ENCODE results near the gene CFAP100.

CFAP100 gene

DNA sequence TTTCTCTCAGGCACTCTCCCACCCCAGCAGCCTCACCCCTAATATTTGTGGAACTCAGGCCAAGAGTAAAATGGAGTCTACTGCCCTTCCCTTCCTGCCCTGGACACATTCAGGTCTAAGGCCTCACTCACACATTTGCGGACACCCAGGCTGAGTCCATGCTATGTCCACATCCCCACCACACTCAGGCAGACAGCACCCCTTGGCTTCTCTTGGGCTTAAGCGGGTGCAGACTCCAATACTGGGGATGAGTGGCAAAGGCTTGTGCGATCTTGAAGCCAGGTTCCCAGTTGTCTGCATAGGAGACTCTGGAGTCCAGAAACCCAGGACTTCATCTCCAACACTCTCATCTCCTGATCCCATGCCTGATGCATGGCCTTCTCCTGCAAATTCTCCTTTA lies 17.5 kb upstream of the CFAP100 start:
- peaks cover 0 to 2% (median 0%) of the 10 kb centered on the region in 5 experiments for H3K27me3 ChIP-seq (replicated peaks in 2 of 5; ENCODE audit: control insufficient read depth in 4 of 5, insufficient read depth in 5 of 5, low read length in 4 of 5)
- CTCF ChIA-PET = no interaction called here
- POLR2A ChIA-PET = no interaction called here
- no peak overlapping the region for H3K4me3 ChIP-seq (ENCODE audit: control insufficient read depth in 1 of 7, extremely low read depth in 1 of 7, insufficient read depth in 4 of 7, low read depth in 2 of 7, low read length in 6 of 7)
- no peak for DNase-seq
- no peaks in the 10 kb centered on the region for H3K9me3 ChIP-seq (ENCODE audit: control extremely low read depth in 1 of 5, control insufficient read depth in 4 of 5, insufficient read depth in 2 of 5, low read depth in 1 of 5, low read length in 4 of 5)
- peaks cover 0 to 7% (median under 1%) of the 10 kb centered on the region in 4 experiments for H3K4me1 ChIP-seq (ENCODE audit: control extremely low read depth in 1 of 4, control insufficient read depth in 4 of 4, insufficient read depth in 4 of 4, low read length in 3 of 4)
- 92% methylated on average over 2 of the region's 3 CpGs for WGBS (ENCODE audit: insufficient coverage)
- H3K27ac ChIP-seq (ENCODE audit: insufficient read depth in 1 of 2, low read depth in 1 of 2, low read length in 2 of 2, poor library complexity in 1 of 2, severe bottlenecking in 2 of 2) = no peak overlapping the region
- H3K36me3 ChIP-seq (ENCODE audit: control insufficient read depth in 4 of 4, insufficient read depth in 4 of 4, low read length in 3 of 4) = no peaks in the 10 kb centered on the region

DNA sequence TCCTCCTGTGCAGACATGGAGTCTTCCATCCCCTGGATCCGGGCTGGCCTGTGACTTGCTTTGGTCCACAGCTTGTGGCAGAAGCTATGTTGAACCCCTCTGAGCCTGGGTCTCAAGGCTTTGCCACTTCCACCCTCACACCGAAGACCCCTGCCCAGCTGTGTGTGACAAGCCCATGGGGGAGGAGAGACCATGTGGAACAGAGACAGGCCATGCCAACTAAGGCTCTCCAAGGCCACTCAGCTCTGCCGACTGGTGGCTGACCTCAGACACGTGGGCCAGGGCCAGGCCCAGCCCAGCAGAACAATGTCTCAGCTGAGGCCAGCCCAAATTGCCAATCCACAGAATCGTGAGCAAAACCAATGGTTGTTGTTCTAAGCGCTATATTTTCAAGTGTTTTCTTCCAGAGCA lies 16.4 kb upstream of the CFAP100 start:
- ChIA-PET POLR2A (no interaction called here), CTCF (interaction anchor here (1.1 to 1.8 kb wide), 2 partner anchors 10 to 244 kb away, joined by 5 to 6 read pairs; no protein-coding TSS in a partner anchor)
- Histone ChIP-seq H3K27me3 (replicated peaks in 2 of 5; ENCODE audit: control insufficient read depth in 4 of 5, insufficient read depth in 5 of 5, low read length in 4 of 5) (peaks cover 0 to 2% (median 0%) of the 10 kb centered on the region in 5 experiments), H3K27ac (ENCODE audit: insufficient read depth in 1 of 2, low read depth in 1 of 2, low read length in 2 of 2, poor library complexity in 1 of 2, severe bottlenecking in 2 of 2) (no peak overlapping the region), H3K4me3 (ENCODE audit: control insufficient read depth in 1 of 7, extremely low read depth in 1 of 7, insufficient read depth in 4 of 7, low read depth in 2 of 7, low read length in 6 of 7) (no peak overlapping the region), H3K36me3 (ENCODE audit: control insufficient read depth in 4 of 4, insufficient read depth in 4 of 4, low read length in 3 of 4) (no peaks in the 10 kb centered on the region), H3K9me3 (ENCODE audit: control extremely low read depth in 1 of 5, control insufficient read depth in 4 of 5, insufficient read depth in 2 of 5, low read depth in 1 of 5, low read length in 4 of 5) (no peaks in the 10 kb centered on the region), H3K4me1 (ENCODE audit: control extremely low read depth in 1 of 4, control insufficient read depth in 4 of 4, insufficient read depth in 4 of 4, low read length in 3 of 4) (peaks cover 0 to 7% (median under 1%) of the 10 kb centered on the region in 4 experiments)
- WGBS (ENCODE audit: insufficient coverage) = 85% methylated on average over 6 of the region's 6 CpGs
- DNase-seq = no peak

DNA sequence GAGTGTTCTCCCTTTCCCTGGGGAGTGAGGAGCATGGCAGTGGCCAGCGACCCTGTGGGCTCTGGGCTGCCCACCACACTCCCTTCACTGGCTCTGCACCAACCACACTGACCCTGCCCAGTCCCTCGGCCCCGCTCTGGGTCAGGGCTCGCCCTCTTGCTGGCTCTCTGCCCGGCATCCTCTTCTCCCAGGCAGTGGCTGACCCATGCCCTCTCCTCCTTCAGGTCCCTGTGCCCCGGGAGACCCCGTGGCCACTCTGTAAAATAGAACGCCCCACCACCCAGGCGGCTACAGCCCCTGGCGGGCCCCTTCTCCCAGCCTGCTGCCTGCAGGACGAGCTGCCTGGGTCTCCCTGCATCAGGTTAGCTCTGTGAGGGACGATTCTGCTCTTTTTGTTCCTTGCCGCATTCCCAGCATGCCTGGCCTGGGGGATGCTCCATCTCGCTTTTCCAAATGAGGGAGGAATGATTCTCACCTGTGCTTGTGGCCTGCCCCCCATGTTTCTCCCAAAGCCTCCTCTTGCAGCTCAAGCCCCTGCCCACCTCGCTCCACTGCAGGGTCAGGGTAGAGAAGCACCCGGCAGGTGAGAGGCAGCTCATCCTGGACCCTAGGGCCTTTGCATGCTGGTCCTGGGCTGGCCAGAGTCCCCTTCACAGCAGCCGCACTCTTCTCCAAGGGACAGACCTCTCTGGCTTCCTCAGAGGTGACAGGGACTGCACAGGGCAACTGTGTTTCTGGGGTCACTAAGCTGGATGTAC lies 14.5 kb upstream of the CFAP100 start:
- CTCF ChIA-PET = interaction anchor here (0.9 to 1.1 kb wide), 2 partner anchors 13 to 16 kb away, joined by 3 read pairs; no protein-coding TSS in a partner anchor
- Histone ChIP-seq H3K27ac (ENCODE audit: insufficient read depth in 1 of 2, low read depth in 1 of 2, low read length in 2 of 2, poor library complexity in 1 of 2, severe bottlenecking in 2 of 2) (no peak overlapping the region), H3K9me3 (ENCODE audit: control extremely low read depth in 1 of 5, control insufficient read depth in 4 of 5, insufficient read depth in 2 of 5, low read depth in 1 of 5, low read length in 4 of 5) (no peaks in the 10 kb centered on the region), H3K27me3 (replicated peaks in 2 of 5; ENCODE audit: control insufficient read depth in 4 of 5, insufficient read depth in 5 of 5, low read length in 4 of 5) (peaks cover 0 to 2% (median 0%) of the 10 kb centered on the region in 5 experiments), H3K36me3 (ENCODE audit: control insufficient read depth in 4 of 4, insufficient read depth in 4 of 4, low read length in 3 of 4) (no peaks in the 10 kb centered on the region), H3K4me3 (ENCODE audit: control insufficient read depth in 1 of 7, extremely low read depth in 1 of 7, insufficient read depth in 4 of 7, low read depth in 2 of 7, low read length in 6 of 7) (no peak overlapping the region), H3K4me1 (ENCODE audit: control extremely low read depth in 1 of 4, control insufficient read depth in 4 of 4, insufficient read depth in 4 of 4, low read length in 3 of 4) (peaks cover 0 to 7% (median under 1%) of the 10 kb centered on the region in 4 experiments)
- POLR2A ChIA-PET = no interaction called here
- WGBS (ENCODE audit: insufficient coverage) = 93% methylated on average over 16 of the region's 17 CpGs
- no peak for DNase-seq

DNA sequence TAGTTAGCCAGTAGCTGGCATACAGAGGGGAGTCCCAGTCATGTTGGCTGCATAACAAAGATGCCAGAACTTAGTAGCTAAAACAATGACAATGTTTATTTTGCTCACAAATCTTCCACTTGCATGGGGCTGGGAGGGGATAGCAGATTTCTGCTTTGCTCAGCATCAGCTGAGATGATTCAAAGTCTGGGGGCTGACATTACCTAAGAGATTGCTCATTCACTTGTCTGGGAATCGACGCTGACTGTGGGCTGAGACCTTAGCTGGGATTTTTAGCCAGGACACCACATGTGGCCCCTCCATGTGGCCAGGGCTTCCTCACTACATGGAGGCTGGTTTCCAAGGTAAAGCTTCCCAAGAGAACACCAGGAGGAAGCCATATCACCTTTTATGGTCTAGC lies 12.7 kb upstream of the CFAP100 start:
- ChIA-PET POLR2A (no interaction called here), CTCF (interaction anchor here (1.0 to 1.3 kb wide), 3 partner anchors 33 to 250 kb away, joined by 3 read pairs; no protein-coding TSS in a partner anchor)
- Histone ChIP-seq H3K27me3 (replicated peaks in 2 of 5; ENCODE audit: control insufficient read depth in 4 of 5, insufficient read depth in 5 of 5, low read length in 4 of 5) (peaks cover 0 to 2% (median 0%) of the 10 kb centered on the region in 5 experiments), H3K9me3 (ENCODE audit: control extremely low read depth in 1 of 5, control insufficient read depth in 4 of 5, insufficient read depth in 2 of 5, low read depth in 1 of 5, low read length in 4 of 5) (no peaks in the 10 kb centered on the region), H3K4me3 (ENCODE audit: control insufficient read depth in 1 of 7, extremely low read depth in 1 of 7, insufficient read depth in 4 of 7, low read depth in 2 of 7, low read length in 6 of 7) (no peak overlapping the region), H3K27ac (ENCODE audit: insufficient read depth in 1 of 2, low read depth in 1 of 2, low read length in 2 of 2, poor library complexity in 1 of 2, severe bottlenecking in 2 of 2) (no peak overlapping the region), H3K4me1 (ENCODE audit: control extremely low read depth in 1 of 4, control insufficient read depth in 4 of 4, insufficient read depth in 4 of 4, low read length in 3 of 4) (peaks cover 0 to 7% (median under 1%) of the 10 kb centered on the region in 4 experiments), H3K36me3 (ENCODE audit: control insufficient read depth in 4 of 4, insufficient read depth in 4 of 4, low read length in 3 of 4) (no peaks in the 10 kb centered on the region)
- no peak for DNase-seq
- 77% methylated on average over 2 of the region's 2 CpGs for WGBS (ENCODE audit: insufficient coverage)

DNA sequence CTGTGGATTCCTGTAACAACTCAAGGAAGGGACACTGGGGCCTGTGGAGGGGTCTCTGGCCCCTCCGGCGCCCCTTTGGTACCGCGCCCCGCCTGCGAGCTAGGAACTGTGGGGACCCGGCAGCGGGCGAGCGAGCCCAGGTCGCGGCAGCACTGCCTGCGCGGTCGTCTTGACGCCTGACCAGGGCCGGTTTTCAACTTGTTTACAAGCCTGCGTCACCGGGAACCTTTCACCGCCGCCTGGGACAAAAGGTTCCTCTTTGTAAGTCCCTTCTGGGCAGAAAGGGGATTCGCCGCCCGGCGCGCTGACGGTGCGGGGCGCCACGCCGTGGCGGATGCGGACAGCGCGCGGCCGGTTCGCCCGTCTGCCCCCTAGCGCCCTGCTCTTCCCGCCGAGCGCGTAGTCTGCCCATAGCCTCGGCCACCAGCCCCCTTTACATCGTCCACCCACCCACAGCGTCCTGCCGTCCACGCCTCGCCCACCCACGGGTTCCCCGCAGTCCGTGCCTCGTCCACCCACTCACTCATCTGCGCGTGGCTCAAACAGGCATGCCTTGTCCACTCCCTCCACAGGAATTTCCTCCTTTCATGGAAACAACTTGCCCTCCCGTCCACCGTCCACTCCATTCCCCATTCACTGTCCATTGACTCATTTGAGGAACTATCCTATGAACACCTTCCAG lies 5.5 kb upstream of the CFAP100 start:
- Histone ChIP-seq H3K27ac (ENCODE audit: insufficient read depth in 1 of 2, low read depth in 1 of 2, low read length in 2 of 2, poor library complexity in 1 of 2, severe bottlenecking in 2 of 2) (peak overlapping the region in 1 of 2 experiments; percentile 34), H3K9me3 (ENCODE audit: control extremely low read depth in 1 of 5, control insufficient read depth in 4 of 5, insufficient read depth in 2 of 5, low read depth in 1 of 5, low read length in 4 of 5) (no peaks in the 10 kb centered on the region), H3K4me3 (ENCODE audit: control insufficient read depth in 1 of 7, extremely low read depth in 1 of 7, insufficient read depth in 4 of 7, low read depth in 2 of 7, low read length in 6 of 7) (peak overlapping the region; percentile 15 to 68 (median 46)), H3K4me1 (ENCODE audit: control extremely low read depth in 1 of 4, control insufficient read depth in 4 of 4, insufficient read depth in 4 of 4, low read length in 3 of 4) (peaks cover 0 to 9% (median 8%) of the 10 kb centered on the region in 4 experiments), H3K27me3 (replicated peaks in 2 of 5; ENCODE audit: control insufficient read depth in 4 of 5, insufficient read depth in 5 of 5, low read length in 4 of 5) (peaks cover 0 to 48% (median 19%) of the 10 kb centered on the region in 5 experiments), H3K36me3 (ENCODE audit: control insufficient read depth in 4 of 4, insufficient read depth in 4 of 4, low read length in 3 of 4) (no peaks in the 10 kb centered on the region)
- ChIA-PET POLR2A (no interaction called here), CTCF (interaction anchor here (0.8 to 8.5 kb wide), 7 partner anchors 9 to 256 kb away, joined by 3 to 69 read pairs (median 3); partner anchors contain the start of gene KLF15)
- 3% methylated on average over 36 of the region's 58 CpGs for WGBS (ENCODE audit: insufficient coverage)
- peak; percentile 86 to 89 (median 88) for DNase-seq

DNA sequence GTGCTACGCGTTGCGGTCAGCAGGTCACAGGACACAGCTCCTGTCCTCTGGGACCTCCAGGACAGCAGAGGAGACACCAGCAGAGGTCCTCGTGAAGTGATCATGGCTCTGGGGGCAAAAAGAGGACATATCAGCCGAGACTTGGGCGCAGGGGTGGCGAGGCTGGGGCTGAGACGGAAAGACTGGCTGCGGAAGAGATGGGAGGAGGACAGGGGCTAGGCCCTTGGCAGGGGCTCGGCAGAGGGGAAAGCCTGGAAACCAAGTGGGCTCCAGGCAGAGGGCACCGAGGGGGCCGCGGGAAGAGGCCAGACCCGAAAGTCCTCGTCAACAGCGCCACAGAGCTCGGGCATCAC lies 4.9 kb upstream of the CFAP100 start:
- no peaks in the 10 kb centered on the region for H3K9me3 ChIP-seq (ENCODE audit: control extremely low read depth in 1 of 5, control insufficient read depth in 4 of 5, insufficient read depth in 2 of 5, low read depth in 1 of 5, low read length in 4 of 5)
- DNase-seq = no peak
- ChIA-PET CTCF (interaction anchor here (1.2 to 8.5 kb wide), 3 partner anchors 32 to 257 kb away, joined by 3 to 69 read pairs (median 8); partner anchors contain the start of gene KLF15), POLR2A (no interaction called here)
- H3K27me3 ChIP-seq (replicated peaks in 2 of 5; ENCODE audit: control insufficient read depth in 4 of 5, insufficient read depth in 5 of 5, low read length in 4 of 5) = peaks cover 0 to 53% (median 22%) of the 10 kb centered on the region in 5 experiments
- no peaks in the 10 kb centered on the region for H3K36me3 ChIP-seq (ENCODE audit: control insufficient read depth in 4 of 4, insufficient read depth in 4 of 4, low read length in 3 of 4)
- peak overlapping the region in 2 of 7 experiments; percentile 54 to 68 for H3K4me3 ChIP-seq (ENCODE audit: control insufficient read depth in 1 of 7, extremely low read depth in 1 of 7, insufficient read depth in 4 of 7, low read depth in 2 of 7, low read length in 6 of 7)
- 39% methylated on average over 10 of the region's 17 CpGs for WGBS (ENCODE audit: insufficient coverage)
- no peak overlapping the region for H3K27ac ChIP-seq (ENCODE audit: insufficient read depth in 1 of 2, low read depth in 1 of 2, low read length in 2 of 2, poor library complexity in 1 of 2, severe bottlenecking in 2 of 2)
- peaks cover 0 to 12% (median 9%) of the 10 kb centered on the region in 4 experiments for H3K4me1 ChIP-seq (ENCODE audit: control extremely low read depth in 1 of 4, control insufficient read depth in 4 of 4, insufficient read depth in 4 of 4, low read length in 3 of 4)

All from common myeloid progenitor, CD34-positive (primary cell).